Measurements from ENCODE around the gene CD58. TPM values are rescaled to one million over a fixed set of nuclear protein-coding genes. Genes with fewer than 3 reads are reported as not detected.
A peak's percentile ranks its signal among the peaks of the same experiment; 100 is the strongest.

Gene CD58
- total RNA-seq, 1 donor from 2014 or later: 11.0 TPM

DNA sequence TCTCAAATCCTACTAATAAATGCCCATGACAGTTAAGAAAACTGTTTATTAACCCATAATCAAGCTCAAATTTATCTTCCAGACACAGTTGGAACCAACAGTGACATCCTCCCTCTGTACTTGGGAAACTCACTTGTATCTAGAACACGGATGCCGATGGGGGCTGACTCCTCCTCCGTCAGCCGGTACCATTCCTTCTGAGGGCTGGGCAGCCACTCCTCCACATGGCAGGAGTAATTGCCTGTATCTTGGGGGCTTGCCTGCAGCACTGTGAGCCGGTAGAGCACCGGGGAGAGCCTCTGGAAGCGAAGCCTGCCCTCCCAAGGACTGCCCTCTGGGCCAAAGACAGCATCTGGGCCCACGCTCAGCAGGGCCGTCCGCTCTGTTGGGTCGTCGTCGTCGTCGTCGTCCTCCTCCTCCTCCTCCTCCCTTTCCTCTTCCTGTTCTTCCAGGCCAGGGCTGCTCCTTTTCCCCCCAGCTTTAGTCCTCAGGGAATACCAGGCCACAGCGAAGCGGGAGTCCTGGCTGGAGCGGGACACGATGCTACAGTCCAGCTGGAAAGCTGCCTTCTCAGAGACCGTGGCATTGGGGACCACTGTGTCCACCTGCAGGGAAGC, 8.5 kb upstream of the CD58 start:
- TF ChIP-seq, protein P1, sequence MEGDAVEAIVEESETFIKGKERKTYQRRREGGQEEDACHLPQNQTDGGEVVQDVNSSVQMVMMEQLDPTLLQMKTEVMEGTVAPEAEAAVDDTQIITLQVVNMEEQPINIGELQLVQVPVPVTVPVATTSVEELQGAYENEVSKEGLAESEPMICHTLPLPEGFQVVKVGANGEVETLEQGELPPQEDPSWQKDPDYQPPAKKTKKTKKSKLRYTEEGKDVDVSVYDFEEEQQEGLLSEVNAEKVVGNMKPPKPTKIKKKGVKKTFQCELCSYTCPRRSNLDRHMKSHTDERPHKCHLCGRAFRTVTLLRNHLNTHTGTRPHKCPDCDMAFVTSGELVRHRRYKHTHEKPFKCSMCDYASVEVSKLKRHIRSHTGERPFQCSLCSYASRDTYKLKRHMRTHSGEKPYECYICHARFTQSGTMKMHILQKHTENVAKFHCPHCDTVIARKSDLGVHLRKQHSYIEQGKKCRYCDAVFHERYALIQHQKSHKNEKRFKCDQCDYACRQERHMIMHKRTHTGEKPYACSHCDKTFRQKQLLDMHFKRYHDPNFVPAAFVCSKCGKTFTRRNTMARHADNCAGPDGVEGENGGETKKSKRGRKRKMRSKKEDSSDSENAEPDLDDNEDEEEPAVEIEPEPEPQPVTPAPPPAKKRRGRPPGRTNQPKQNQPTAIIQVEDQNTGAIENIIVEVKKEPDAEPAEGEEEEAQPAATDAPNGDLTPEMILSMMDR (IDR thresholded peaks at IDR 0.05): no peak
- H3K27me3 Mint-ChIP-seq (ENCODE audit: unreplicated experiment): no peaks in the 10 kb centered on the region
- no peak overlapping the region for H3K27ac Mint-ChIP-seq (ENCODE audit: unreplicated experiment)
- no peak for DNase-seq (ENCODE audit: extremely low spot score, unreplicated experiment)
- H3K9me3 Mint-ChIP-seq (ENCODE audit: unreplicated experiment): no peaks in the 10 kb centered on the region
- H3K4me3 Mint-ChIP-seq (ENCODE audit: unreplicated experiment): no peak overlapping the region
- peaks cover 21% of the 10 kb centered on the region for H3K36me3 Mint-ChIP-seq (ENCODE audit: unreplicated experiment)
- H3K4me1 Mint-ChIP-seq (ENCODE audit: unreplicated experiment): peaks cover 6% of the 10 kb centered on the region

- Mint-ChIP-seq H3K36me3 (ENCODE audit: unreplicated experiment) (peaks cover 20% of the 10 kb centered on the region), H3K4me1 (ENCODE audit: unreplicated experiment) (peaks cover 6% of the 10 kb centered on the region), H3K9me3 (ENCODE audit: unreplicated experiment) (no peaks in the 10 kb centered on the region), H3K27ac (ENCODE audit: unreplicated experiment) (no peak overlapping the region), H3K27me3 (ENCODE audit: unreplicated experiment) (no peaks in the 10 kb centered on the region), H3K4me3 (ENCODE audit: unreplicated experiment) (no peak overlapping the region)
- no peak for DNase-seq (ENCODE audit: extremely low spot score, unreplicated experiment)
- TF ChIP-seq, protein P1 (IDR thresholded peaks at IDR 0.05): no peak
Observed at GRCh38 chr1:116578581-116578980, 7.8 kb upstream of the CD58 start.

- Mint-ChIP-seq H3K27me3 (ENCODE audit: unreplicated experiment) (no peaks in the 10 kb centered on the region), H3K4me1 (ENCODE audit: unreplicated experiment) (peaks cover 6% of the 10 kb centered on the region), H3K4me3 (ENCODE audit: unreplicated experiment) (no peak overlapping the region), H3K36me3 (ENCODE audit: unreplicated experiment) (peaks cover 18% of the 10 kb centered on the region), H3K27ac (ENCODE audit: unreplicated experiment) (no peak overlapping the region), H3K9me3 (ENCODE audit: unreplicated experiment) (no peaks in the 10 kb centered on the region)
- no peak for DNase-seq (ENCODE audit: extremely low spot score, unreplicated experiment)
- TF ChIP-seq, protein P1 (IDR thresholded peaks at IDR 0.05): no peak
Observed at GRCh38 chr1:116577759-116578314, 7.0 kb upstream of the CD58 start.

- no peaks in the 10 kb centered on the region for H3K27me3 Mint-ChIP-seq (ENCODE audit: unreplicated experiment)
- H3K27ac Mint-ChIP-seq (ENCODE audit: unreplicated experiment): peak overlapping the region; percentile 24
- no peak overlapping the region for H3K4me3 Mint-ChIP-seq (ENCODE audit: unreplicated experiment)
- no peaks in the 10 kb centered on the region for H3K9me3 Mint-ChIP-seq (ENCODE audit: unreplicated experiment)
- TF ChIP-seq, protein P1 (IDR thresholded peaks at IDR 0.05): peak; percentile 92
- peaks cover 16% of the 10 kb centered on the region for H3K4me1 Mint-ChIP-seq (ENCODE audit: unreplicated experiment)
- no peak for DNase-seq (ENCODE audit: extremely low spot score, unreplicated experiment)
- peaks cover 10% of the 10 kb centered on the region for H3K36me3 Mint-ChIP-seq (ENCODE audit: unreplicated experiment)
Observed at GRCh38 chr1:116574581-116575291, 3.9 kb upstream of the CD58 start.

DNA sequence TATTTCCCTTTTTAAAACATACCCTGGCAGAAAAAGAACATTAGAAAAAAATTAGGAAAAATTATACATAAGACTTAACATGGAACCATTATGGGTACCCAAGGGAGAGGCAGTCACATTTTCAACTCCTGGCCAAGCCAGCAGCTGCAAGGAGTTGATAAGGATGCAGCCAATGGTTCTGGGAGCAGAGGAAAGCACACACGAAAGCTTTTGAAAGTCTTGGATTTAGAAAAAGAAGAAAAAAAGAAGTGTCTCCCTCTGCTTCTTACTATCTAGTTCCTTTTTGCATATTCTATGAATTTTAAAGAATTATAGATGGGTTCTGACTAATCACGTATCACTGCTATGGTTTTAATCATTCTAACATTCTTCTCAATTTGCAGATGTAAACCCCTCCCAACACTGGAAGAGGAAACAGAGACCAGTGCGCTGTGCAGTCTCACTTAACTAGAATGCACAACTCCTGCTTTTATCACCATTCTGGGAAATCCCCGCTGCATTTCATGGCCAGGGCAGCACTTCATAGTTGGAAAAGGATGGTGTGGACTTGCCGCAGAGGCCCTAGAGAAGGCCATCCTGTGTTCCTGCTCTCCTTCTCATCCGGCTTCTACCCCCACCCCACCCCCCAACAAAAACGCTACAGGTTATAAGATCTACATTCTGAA, 2.7 kb upstream of the CD58 start:
- H3K4me3 Mint-ChIP-seq (ENCODE audit: unreplicated experiment): no peak overlapping the region
- no peak for DNase-seq (ENCODE audit: extremely low spot score, unreplicated experiment)
- H3K27me3 Mint-ChIP-seq (ENCODE audit: unreplicated experiment): no peaks in the 10 kb centered on the region
- H3K27ac Mint-ChIP-seq (ENCODE audit: unreplicated experiment): no peak overlapping the region
- peaks cover 7% of the 10 kb centered on the region for H3K36me3 Mint-ChIP-seq (ENCODE audit: unreplicated experiment)
- peaks cover 24% of the 10 kb centered on the region for H3K4me1 Mint-ChIP-seq (ENCODE audit: unreplicated experiment)
- no peaks in the 10 kb centered on the region for H3K9me3 Mint-ChIP-seq (ENCODE audit: unreplicated experiment)
- TF ChIP-seq, protein P1 (IDR thresholded peaks at IDR 0.05): no peak
